Liver (tissue), 3 donors: ENCODE measurements around the gene ZBP1.

Experiments used
- ATF3 ChIP-seq: IDR thresholded peaks from 2 replicates; pipeline ENCODE4 v1.6.1; 2016; ENCODE audit warnings: antibody characterized with exemption
- CTCF ChIP-seq: fragments of 150-350 bp; IDR thresholded peaks from 2 replicates; pipeline ENCODE4 v1.5.1; 2017; ENCODE audit warnings: improper control_type of control experiment, low read depth, low read length; ENCODE audit not compliant: missing input control
- MAX ChIP-seq: IDR thresholded peaks from 2 replicates; pipeline ENCODE4 v1.6.1; 2016; ENCODE audit warnings: antibody characterized with exemption
- RAD21 ChIP-seq, 2 donors: IDR thresholded peaks; 2 replicates each; pipeline ENCODE4 v1.6.1; 2016; ENCODE audit warnings: antibody characterized with exemption in 2 of 2, mild to moderate bottlenecking in 2 of 2
- REST ChIP-seq: IDR thresholded peaks from 2 replicates; pipeline ENCODE4 v1.6.1; 2016; ENCODE audit warnings: antibody characterized with exemption, mild to moderate bottlenecking
- TAF1 ChIP-seq: conservative IDR thresholded peaks from 2 replicates; pipeline ENCODE4 v1.6.1; 2016; ENCODE audit warnings: antibody characterized with exemption, mild to moderate bottlenecking
- donor health status: healthy.
- donor health status: healthy.

- TF ChIP-seq ATF3 = no peak
- TF ChIP-seq CTCF = no peak
- TF ChIP-seq TAF1 = no peak
- no peak for TF ChIP-seq RAD21 (IDR thresholded peaks at IDR 0.05)
- TF ChIP-seq MAX = no peak
- no peak for TF ChIP-seq REST
Observed at GRCh38 chr20:57648878-57649616, 28.8 kb upstream of the ZBP1 start.
